ENCODE results near the gene ANGPTL2. TPM values are rescaled to one million over a fixed set of nuclear protein-coding genes. Genes with fewer than 3 reads are reported as not detected.

ANGPTL2 gene
- total RNA-seq, 1 experiment from 2014 or later, result 5.1 TPM

DNA sequence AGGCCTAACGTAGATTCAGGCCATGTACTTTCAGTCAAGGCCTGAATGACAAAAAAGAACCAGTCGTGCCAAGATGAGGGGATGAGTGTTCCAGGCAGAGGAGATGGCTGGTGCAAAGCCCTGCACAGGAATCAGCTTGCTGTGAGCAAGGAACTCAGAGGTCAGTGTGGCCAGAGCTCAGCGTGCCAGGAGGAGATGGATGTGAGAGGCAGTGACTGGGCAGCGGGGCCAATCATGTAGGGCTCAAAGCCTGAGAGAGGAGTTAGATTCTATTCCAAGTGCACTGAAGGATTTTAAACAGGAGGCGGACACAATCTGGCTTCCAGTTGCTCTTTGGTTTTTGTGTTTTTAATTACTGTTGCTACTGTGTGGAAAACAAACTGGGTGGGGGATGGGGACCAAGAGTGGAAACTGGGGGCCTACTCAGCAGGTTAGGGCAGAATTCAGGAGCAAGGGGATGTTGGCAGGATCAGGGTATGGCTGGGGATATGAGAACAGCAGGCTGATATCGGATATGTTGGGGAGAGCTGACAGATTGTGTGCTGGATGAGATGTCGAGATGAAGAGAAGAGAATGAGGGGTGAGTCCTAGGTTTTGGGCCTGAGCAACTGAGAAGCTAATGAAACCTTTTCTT, 64.3 kb downstream of the ANGPTL2 start:
- Histone ChIP-seq H3K23ac (ENCODE audit: insufficient read length, low read depth, low read length) (no peak overlapping the region), H4K91ac (ENCODE audit: insufficient read length, low read depth, low read length) (no peak overlapping the region), H2AFZ (ENCODE audit: low read length) (no peak overlapping the region), H2BK5ac (ENCODE audit: insufficient read length, low read length) (no peak overlapping the region), H3K4me2 (ENCODE audit: insufficient read depth, insufficient read length, low read length) (no peak overlapping the region), H2AK5ac (ENCODE audit: insufficient read length, low read length) (no peak overlapping the region), H3K9me3 (ENCODE audit: control insufficient read depth, low read depth, low read length) (no peaks in the 10 kb centered on the region), H3K27ac (ENCODE audit: insufficient read length, low read depth, low read length) (no peak overlapping the region), H3K18ac (ENCODE audit: insufficient read length, low read depth, low read length) (no peak overlapping the region), H4K20me1 (ENCODE audit: control insufficient read depth, insufficient read depth, insufficient read length) (no peaks in the 10 kb centered on the region), H2BK12ac (ENCODE audit: insufficient read length, low read depth, low read length) (no peak overlapping the region), H4K8ac (replicated peaks; ENCODE audit: insufficient read length, low read depth, low read length) (no peak overlapping the region), H3K79me1 (ENCODE audit: insufficient read depth, low read depth, low read length, poor library complexity, severe bottlenecking) (no peaks in the 10 kb centered on the region), H4K5ac (ENCODE audit: insufficient read length, low read depth, low read length) (no peak overlapping the region), H3K4ac (ENCODE audit: low read depth, low read length) (no peak overlapping the region), H3T11ph (ENCODE audit: low read length) (no peak overlapping the region), H2BK120ac (ENCODE audit: low read depth, low read length, poor library complexity, severe bottlenecking) (no peak overlapping the region), H2BK20ac (ENCODE audit: low read depth, low read length, poor library complexity, severe bottlenecking) (no peak overlapping the region), H3K27me3 (ENCODE audit: insufficient read depth, low read length) (no peaks in the 10 kb centered on the region), H3K56ac (ENCODE audit: insufficient read length, low read depth, low read length) (no peak overlapping the region), H3K14ac (ENCODE audit: insufficient read depth, low read length) (no peak overlapping the region), H2BK15ac (ENCODE audit: low read depth, low read length) (no peak overlapping the region), H3K4me1 (ENCODE audit: insufficient read depth, low read length) (0 out of 2 replicates have a peak, but pooled peaks cover 3% of the 10 kb centered on the region), H3K79me2 (ENCODE audit: insufficient read depth, low read length) (no peaks in the 10 kb centered on the region), H3K23me2 (ENCODE audit: insufficient read length, low read depth, low read length, poor library complexity, severe bottlenecking) (no peaks in the 10 kb centered on the region), H3K9ac (ENCODE audit: extremely low read depth, insufficient read length, low read length) (no peak overlapping the region)
- Mint-ChIP-seq H3K4me1 (peaks cover 9% of the 10 kb centered on the region in 2 experiments), H3K27ac (peak overlapping the region in 2 of 3 experiments; percentile 1 to 38; a peak in 3 of 7 replicates), H3K4me3 (no peak overlapping the region), H3K9me3 (no peaks in the 10 kb centered on the region), H3K27me3 (ENCODE audit: low read depth) (no peaks in the 10 kb centered on the region), H3K36me3 (ENCODE audit: insufficient read depth in 1 of 3, low read depth in 3 of 3) (peaks cover 0 to 3% (median 0%) of the 10 kb centered on the region in 3 experiments; a peak in 1 of 7 replicates)
- WGBS (ENCODE audit: extremely low coverage, insufficient read length, low lambda C conversion rate), result no CpG with 5 or more reads among the region's 7 CpGs
- no peak for DNase-seq
- TF ChIP-seq, protein P1, sequence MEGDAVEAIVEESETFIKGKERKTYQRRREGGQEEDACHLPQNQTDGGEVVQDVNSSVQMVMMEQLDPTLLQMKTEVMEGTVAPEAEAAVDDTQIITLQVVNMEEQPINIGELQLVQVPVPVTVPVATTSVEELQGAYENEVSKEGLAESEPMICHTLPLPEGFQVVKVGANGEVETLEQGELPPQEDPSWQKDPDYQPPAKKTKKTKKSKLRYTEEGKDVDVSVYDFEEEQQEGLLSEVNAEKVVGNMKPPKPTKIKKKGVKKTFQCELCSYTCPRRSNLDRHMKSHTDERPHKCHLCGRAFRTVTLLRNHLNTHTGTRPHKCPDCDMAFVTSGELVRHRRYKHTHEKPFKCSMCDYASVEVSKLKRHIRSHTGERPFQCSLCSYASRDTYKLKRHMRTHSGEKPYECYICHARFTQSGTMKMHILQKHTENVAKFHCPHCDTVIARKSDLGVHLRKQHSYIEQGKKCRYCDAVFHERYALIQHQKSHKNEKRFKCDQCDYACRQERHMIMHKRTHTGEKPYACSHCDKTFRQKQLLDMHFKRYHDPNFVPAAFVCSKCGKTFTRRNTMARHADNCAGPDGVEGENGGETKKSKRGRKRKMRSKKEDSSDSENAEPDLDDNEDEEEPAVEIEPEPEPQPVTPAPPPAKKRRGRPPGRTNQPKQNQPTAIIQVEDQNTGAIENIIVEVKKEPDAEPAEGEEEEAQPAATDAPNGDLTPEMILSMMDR (conservative IDR thresholded peaks at IDR 0.05), result no peak
